SHP77 treated with DMSO at 0.1 percent for 48 hours (cell line): ENCODE results near the gene URB1.
A peak's percentile ranks its signal among the peaks of the same experiment; 100 is the strongest.
"Not testable (repeated sequence)": the region's sequence is repeated elsewhere in the genome, so short reads cannot be mapped to it uniquely, and the experiment has no call there.

Experiments used
- DNase-seq: peaks from one replicate; lab custom pipeline; 2025; lab: John Stamatoyannopoulos, UW

URB1 gene

GRCh38 chr21:32392880-32393676 lies at the start of gene URB1:
Gene URB1 (minus strand): TSS chr21:32393012. CDS start chr21:32392910, 102 bp downstream.
- peak; percentile 56 for DNase-seq

GRCh38 chr21:32437729-32438128 lies 44.9 kb upstream of the URB1 start:
- DNase-seq: no peak

- DNase-seq: not testable (repeated sequence)
These were observed 40.3 kb upstream of the URB1 start for GRCh38 chr21:32432982-32433660.

GRCh38 chr21:32427958-32428623 lies 35.3 kb upstream of the URB1 start:
- DNase-seq: no peak

- no peak for DNase-seq
These were observed 33.8 kb upstream of the URB1 start for GRCh38 chr21:32426592-32427051.

- no peak for DNase-seq
These were observed 33.3 kb upstream of the URB1 start for GRCh38 chr21:32426066-32426465.

- no peak for DNase-seq
These were observed 32.8 kb upstream of the URB1 start for GRCh38 chr21:32425628-32426027.

- no peak for DNase-seq
These were observed 31.9 kb upstream of the URB1 start for GRCh38 chr21:32424674-32425073.

GRCh38 chr21:32424191-32424535 lies 31.4 kb upstream of the URB1 start:
- no peak for DNase-seq

- DNase-seq: no peak
These were observed 30.7 kb upstream of the URB1 start for GRCh38 chr21:32423320-32424190.

- DNase-seq: no peak
These were observed 29.3 kb upstream of the URB1 start for GRCh38 chr21:32422064-32422463.

GRCh38 chr21:32418146-32418545 lies 25.3 kb upstream of the URB1 start:
- DNase-seq: no peak

- DNase-seq: no peak
These were observed 22.9 kb upstream of the URB1 start for GRCh38 chr21:32415451-32416398.

- DNase-seq: no peak
These were observed 22.0 kb upstream of the URB1 start for GRCh38 chr21:32414579-32415358.

GRCh38 chr21:32413697-32414578 lies 21.1 kb upstream of the URB1 start:
- no peak for DNase-seq

- no peak for DNase-seq
These were observed 20.2 kb upstream of the URB1 start for GRCh38 chr21:32413015-32413504.

GRCh38 chr21:32412162-32413014 lies 19.6 kb upstream of the URB1 start, which contains the start of gene EVA1C:
Gene EVA1C (plus strand): TSS chr21:32412706. CDS start chr21:32412854, 148 bp downstream.
- no peak for DNase-seq
